ENCODE results near the gene AGPAT3.
"Not testable (repeated sequence)": the region's sequence is repeated elsewhere in the genome, so short reads cannot be mapped to it uniquely, and the experiment has no call there.

Gene AGPAT3, protein sequence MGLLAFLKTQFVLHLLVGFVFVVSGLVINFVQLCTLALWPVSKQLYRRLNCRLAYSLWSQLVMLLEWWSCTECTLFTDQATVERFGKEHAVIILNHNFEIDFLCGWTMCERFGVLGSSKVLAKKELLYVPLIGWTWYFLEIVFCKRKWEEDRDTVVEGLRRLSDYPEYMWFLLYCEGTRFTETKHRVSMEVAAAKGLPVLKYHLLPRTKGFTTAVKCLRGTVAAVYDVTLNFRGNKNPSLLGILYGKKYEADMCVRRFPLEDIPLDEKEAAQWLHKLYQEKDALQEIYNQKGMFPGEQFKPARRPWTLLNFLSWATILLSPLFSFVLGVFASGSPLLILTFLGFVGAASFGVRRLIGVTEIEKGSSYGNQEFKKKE

DNA sequence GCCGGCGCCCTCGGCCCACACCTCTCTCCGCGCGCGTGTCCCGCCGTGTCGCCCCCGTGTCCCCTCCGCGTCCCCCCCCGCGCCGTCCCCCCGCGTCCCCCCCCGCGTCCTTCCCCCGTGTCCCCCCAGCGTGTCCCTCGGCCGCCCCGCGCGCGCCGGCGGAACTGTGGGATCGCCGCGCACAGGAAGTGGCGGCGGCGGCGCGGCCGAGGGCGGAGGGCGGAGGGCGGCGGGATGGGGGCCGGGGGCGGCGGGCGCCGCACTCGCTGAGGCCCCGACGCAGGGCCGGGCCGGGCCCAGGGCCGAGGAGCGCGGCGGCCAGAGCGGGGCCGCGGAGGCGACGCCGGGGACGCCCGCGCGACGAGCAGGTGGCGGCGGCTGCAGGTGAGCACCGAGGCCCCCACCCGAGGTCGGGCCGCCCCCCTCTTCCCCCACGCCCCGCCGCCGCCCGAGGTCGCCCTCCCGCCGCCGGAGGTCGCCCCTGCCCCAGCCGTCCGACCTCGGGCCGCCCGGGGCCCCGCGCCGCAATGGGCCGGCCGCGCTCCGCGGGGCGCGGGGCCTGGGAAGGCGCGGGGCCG is at the start of gene AGPAT3:
Gene AGPAT3, plus strand, starts transcription at position 262 of the 578 bp plus-strand sequence. CDS start 94,459 bp downstream, outside the sequence.
- no peak for DNase-seq (ENCODE audit: low read depth)

DNA sequence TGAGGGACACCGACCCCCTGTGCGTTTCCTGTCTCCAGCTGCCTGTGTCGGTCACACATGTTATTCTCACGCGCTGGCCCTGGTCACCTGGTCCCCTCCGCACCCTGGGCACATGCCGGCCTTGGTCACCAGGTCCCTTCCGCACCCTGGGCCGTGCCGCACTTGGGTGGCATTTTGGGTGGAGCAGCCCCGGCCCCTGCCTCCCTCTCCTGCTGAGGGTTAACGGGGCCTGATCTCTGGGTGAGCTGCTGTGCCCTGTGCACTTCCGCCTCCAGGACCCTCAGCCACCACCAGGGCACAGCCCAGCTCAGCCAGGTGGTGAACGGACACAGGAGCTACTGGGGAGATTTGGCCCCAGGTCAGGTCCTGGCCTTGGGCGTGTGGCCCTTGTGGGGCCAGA is 49.0 kb upstream of the AGPAT3 start:
- DNase-seq (ENCODE audit: low read depth): no peak

GRCh38 chr21:43816611-43817071 is 48.4 kb upstream of the AGPAT3 start:
- DNase-seq (ENCODE audit: low read depth): no peak

GRCh38 chr21:43817157-43818086 is 47.6 kb upstream of the AGPAT3 start:
- DNase-seq (ENCODE audit: low read depth): no peak

GRCh38 chr21:43818685-43819084 is 46.3 kb upstream of the AGPAT3 start:
- no peak for DNase-seq (ENCODE audit: low read depth)

- no peak for DNase-seq (ENCODE audit: low read depth)
Measured at GRCh38 chr21:43819511-43820405, 45.3 kb upstream of the AGPAT3 start.

DNA sequence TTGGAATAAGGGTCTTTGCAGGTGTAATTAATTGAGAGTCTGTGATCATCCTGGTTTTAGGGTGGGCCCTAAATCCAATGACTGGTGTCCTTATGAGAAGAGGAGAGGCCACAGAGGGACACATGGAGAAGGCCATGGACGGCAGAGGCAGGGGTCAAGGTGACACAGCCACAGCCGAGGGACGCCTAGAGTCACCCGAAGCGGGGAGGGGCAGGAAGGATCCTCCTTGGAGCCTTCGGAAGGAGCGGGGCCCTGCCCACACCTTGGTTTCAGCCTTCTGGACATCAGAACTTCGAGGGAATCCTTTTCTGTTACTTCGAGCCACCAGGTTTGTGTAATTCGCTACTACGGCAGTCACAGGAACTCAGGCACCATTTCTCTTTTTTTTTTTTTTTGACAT is 44.6 kb upstream of the AGPAT3 start:
- DNase-seq (ENCODE audit: low read depth): no peak

GRCh38 chr21:43822166-43822565 is 42.9 kb upstream of the AGPAT3 start:
- DNase-seq (ENCODE audit: low read depth): not testable (repeated sequence)

GRCh38 chr21:43822741-43823140 is 42.3 kb upstream of the AGPAT3 start:
- DNase-seq (ENCODE audit: low read depth): not testable (repeated sequence)

- no peak for DNase-seq (ENCODE audit: low read depth)
Measured at GRCh38 chr21:43824333-43825241, 40.4 kb upstream of the AGPAT3 start.

GRCh38 chr21:43825242-43825935 is 39.6 kb upstream of the AGPAT3 start:
- no peak for DNase-seq (ENCODE audit: low read depth)

DNA sequence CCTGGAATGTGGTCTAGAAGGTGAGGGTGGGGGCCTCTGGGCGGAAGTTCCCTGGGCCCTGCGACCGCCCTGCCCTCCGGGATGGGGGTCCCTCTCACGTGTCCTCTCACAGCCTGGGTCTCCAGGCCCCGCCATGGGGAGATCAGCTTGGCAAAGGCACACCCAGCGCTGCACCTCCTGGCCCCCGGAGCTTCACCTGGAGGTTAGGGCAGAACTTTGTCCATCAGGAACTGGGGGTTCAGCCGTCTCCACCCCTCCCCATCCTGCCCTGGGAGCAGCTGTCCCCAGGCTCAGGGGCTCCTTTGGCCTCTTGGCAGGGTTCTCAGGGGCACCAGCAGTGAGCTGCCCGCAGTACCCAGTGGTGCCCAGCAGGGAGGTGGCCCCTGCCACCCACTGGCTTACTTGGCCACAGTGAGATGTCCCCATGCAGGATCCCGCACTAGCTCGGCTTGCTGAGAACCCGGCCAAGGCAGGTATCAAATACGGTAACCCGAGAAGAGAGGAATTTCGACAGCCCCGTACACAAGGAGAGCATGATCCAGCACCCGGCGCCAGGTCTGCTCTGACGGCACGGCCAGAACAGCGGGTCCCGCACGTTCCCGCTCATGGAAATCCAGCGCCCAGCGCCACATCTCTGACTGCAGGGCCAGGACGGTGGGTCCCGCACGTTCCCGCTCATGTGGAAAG is 38.9 kb upstream of the AGPAT3 start:
- no peak for DNase-seq (ENCODE audit: low read depth)

- no peak for DNase-seq (ENCODE audit: low read depth)
Measured at GRCh38 chr21:43826623-43826974, 38.4 kb upstream of the AGPAT3 start.

- DNase-seq (ENCODE audit: low read depth): no peak
Measured at GRCh38 chr21:43827015-43827611, 37.9 kb upstream of the AGPAT3 start.

GRCh38 chr21:43829161-43829560 is 35.9 kb upstream of the AGPAT3 start:
- DNase-seq (ENCODE audit: low read depth): no peak

- DNase-seq (ENCODE audit: low read depth): no peak
Measured at GRCh38 chr21:43829575-43830119, 35.4 kb upstream of the AGPAT3 start.

DNA sequence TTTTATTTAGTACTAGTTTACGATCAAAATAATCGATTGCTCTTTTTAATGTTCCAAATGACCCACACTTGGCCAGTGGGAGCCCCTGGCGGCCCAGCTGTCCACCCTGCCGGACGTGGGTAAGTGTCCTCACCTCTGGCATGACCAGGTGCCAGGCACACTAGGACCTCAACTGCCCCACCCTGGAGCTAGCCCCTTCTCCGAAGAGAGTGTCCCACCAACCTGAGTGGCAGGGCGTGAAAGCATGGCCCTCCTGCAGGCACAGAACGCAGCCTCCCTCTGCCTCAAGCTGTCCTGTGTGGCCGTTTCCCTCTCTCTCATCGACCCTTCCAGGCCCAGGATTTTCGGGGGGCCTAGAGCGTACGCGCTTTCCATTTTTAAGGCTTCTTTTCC is 32.9 kb upstream of the AGPAT3 start:
- no peak for DNase-seq (ENCODE audit: low read depth)

DNA sequence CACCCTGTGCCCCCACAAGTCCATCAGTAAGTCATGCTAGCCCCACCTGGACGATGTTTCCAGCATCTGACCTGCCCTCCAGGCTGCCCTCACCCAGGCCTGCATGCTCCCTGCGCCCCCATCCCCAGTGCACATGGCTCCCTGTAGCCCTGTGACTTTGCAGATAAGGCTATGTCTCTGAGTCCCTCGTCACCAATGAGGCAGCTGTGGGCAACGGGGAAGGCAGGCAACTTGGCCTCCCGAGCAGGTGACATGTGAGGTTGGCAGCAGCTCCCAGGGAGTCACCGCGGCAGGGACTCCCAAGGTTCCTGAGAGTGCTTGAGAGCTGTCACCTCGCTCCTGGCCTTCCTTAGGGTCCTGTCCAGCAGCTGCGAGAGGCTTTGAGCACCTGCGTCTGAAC is 32.4 kb upstream of the AGPAT3 start:
- no peak for DNase-seq (ENCODE audit: low read depth)
